Hypothalamus (tissue), 51 donors: ENCODE data around the gene FUT4.
"Not testable (repeated sequence)": the region's sequence is repeated elsewhere in the genome, so short reads cannot be mapped to it uniquely, and the experiment has no call there.

Experiments used
- DNase-seq, 51 donors: peaks; one replicate each; lab custom pipeline; 2025; lab: John Stamatoyannopoulos, UW

Gene FUT4

DNA sequence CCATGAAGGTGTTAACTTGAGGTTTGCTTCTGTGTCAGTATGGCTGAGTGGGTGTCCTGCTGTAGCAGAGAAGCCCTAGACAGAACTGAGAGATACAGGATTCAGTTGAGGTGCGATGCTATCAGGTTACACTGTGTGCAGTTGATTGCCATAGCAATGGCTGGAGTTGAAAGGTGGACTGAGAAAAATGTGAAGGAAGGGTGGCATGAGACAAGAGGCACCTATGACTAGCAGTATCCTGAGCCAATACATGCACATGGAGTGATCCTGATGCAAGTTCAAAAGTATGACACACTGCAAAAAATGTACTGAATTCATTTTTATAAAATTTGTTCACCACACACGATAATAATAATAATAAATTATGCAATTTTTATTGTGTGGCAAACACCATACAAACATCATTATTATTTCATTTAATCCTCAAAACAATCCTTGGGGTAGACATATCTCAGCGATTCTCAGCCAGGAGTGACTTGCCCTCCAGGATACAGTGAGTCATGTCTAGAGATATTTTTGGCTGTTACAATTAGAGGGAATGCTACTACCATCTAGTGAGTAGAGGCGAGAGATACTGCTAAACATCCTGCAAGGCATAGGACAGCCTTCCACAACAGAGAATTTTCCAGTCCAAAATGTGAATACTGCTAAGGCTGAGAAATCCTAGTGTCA is 19.6 kb downstream of the FUT4 start:
- no peak for DNase-seq

DNA sequence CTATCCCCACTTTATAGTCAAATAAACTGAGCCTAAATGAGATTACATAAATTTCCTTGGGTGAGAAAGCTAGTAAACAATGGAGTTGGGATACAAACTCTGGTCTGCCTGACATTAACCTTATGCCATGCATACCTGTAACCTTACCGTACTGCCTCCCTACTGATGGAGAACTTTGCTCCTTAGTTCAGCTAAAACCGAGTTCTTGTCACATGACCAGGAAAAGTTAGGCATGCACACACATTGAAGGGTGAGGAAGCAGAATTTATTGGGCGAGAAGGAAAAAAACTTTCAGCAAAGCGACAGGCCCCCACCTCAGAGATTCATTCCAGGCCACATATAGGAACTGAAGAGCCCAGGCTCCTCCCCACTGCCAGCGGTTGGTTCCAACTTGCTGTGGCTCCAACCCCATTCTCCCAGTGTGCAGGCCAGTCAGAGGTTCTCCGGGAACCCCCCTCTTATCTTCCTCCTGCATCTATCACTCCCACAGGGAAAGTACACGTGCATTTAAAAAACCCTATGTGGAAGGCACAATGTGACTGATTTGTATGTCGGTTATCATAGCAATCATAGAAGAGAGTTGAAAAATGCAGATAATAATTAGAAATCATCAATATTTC is 20.2 kb downstream of the FUT4 start:
- DNase-seq, result no peak

DNA sequence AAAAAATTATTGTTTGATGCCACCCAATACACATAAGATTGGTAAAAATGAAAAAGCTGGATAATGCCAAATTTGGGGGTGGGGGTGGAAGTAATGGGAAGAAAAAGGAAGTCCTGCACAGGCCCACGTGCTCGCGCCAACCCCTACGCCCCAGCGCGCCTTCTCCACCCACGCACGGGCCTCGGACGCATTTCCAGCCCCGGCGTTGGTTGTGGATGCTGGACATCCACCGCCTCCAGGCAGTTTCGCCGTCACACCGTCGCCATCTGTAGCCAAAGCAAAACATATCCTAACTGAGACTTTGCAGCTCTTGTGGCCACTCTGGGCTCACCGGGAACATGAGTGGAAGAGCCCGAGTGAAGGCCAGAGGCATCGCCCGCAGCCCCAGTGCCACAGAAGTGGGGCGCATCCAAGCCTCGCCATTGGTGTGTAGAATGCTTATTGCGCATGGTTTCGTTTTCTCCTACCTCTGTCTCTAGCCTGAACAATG is 23.5 kb downstream of the FUT4 start, which contains the start of gene PIWIL4:
Gene PIWIL4, plus strand, starts transcription at position 188 of the 490 bp plus-strand sequence. Its CDS starts 151 bp downstream, at position 339.
- DNase-seq, result no peak

DNA sequence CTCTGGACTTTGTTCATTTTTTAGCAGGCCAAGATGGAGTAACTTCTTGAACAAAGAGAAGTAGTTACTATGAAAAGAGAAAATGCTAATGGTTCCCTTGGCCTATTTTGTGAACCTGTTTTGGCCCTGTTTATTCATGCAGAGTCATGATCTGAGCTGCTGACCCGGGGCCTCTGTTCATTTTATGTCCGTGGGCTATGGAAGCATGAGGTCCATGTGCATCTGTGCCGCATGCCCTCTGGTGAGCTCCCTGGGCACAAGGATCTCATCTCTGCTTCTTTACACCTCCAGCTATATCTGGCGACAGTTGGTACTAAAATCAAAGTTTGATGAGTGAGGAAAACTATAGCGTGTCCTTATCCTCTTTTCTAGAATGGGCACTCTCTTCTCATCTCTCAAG is 24.5 kb downstream of the FUT4 start:
- no peak for DNase-seq

DNA sequence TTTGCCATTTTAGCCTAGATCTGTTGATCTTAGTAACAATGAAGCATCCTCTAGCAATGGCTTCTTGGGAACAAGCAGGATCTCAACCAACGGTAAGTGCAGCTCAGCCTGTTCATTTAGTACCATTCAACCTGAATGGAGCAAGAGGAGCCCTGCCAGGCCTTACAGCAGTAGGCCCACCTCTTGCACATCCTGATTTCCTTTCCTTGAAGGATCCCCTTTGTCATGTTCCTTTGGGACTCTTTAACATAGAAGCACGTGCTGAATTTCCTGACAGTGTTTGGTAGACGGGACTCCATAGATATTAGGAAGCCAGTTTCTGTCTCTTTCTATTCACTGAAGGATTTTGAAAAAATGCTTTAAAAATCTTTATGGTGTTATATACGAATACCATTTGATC is 25.0 kb downstream of the FUT4 start:
- DNase-seq, result no peak

DNA sequence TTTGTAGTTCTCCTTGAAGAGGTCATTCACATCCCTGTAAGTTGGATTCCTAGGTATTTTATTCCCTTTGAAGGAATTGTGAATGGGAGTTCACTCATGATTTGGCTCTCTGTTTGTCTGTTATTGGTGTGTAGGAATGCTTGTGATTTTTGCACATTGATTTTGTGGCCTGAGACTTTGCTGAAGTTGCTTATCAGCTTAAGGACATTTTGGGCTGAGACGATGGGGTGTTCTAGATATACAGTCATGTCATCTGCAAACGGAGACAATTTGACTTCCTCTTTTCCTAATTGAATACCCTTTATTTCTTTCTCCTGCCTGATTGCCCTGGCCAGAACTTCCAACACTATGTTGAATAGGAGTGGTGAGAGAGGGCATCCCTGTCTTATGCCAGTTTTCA is 29.3 kb downstream of the FUT4 start:
- not testable (repeated sequence) for DNase-seq

DNA sequence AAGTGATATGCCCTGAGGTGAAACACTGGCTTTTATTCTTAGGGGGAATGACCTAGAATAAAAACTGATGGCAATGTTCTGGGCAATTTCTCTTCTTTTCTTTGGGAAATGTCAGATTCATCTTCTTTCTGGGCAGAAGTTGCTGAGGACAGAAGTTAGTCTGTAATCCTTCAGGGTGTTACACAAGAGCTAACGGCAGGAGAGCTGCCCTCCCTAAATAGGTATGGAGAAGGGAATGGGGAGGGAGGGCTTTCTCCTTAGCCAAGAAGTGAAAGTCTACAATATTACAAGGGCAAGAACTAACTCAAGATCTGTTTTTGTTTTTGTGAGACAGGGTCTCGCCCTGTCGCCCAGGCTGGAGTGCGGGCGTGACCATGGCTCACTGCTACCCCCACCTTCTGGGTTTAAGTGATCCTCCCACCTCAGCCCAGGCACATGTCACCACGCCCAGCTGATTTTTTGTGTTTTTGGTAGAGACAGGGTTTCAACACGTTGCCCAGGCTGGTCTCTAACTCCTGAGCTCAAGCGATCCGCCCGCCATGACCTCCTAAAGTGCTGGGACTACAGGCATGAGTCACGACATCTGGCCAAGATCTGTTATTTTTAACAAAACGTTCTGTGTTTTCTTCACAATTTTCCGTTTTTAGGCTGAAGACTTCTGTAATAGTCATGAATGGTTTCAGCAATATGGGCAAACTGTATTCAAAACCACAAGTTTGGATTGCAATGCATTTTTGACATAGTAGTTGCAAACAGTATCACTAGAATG is 30.7 kb downstream of the FUT4 start:
- no peak for DNase-seq

DNA sequence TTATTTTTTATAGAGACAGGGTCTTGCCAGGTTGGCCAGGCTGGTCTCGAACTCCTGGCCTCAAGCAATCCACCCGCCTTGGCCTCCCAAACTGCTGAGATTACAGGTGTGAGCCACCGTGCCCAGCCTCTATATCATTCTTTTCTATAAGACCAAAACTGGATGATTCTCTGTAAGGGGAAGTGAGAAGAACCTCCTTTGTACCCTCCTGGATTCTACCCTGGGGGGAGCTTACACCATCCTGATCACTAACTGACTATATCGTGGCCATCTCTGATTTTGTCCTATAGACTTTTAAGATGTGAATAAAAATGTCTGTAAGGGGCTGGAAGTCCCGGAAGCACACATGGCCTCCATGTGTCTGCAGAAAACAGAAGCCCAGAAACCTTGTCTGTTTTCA is 32.6 kb downstream of the FUT4 start:
- no peak for DNase-seq

DNA sequence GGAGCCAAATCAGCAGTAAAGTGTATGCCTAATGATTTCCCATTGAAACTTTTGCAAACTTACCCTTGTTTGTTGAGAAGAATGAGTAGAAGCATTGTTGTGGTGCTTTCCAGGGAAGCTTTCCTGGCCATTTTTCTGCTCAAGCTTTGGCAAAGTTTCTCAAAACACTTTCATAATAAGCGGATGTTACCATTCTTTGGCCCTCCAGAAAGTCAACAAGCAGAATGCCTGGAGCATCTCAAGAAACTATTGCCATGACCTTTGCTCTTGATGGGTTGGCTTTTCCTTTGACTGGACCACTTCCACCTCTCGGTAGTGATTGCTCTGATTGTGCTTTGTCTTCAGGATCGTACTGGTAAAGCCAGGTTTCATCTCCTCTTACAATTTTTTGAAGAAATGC is 34.1 kb downstream of the FUT4 start:
- no peak for DNase-seq

DNA sequence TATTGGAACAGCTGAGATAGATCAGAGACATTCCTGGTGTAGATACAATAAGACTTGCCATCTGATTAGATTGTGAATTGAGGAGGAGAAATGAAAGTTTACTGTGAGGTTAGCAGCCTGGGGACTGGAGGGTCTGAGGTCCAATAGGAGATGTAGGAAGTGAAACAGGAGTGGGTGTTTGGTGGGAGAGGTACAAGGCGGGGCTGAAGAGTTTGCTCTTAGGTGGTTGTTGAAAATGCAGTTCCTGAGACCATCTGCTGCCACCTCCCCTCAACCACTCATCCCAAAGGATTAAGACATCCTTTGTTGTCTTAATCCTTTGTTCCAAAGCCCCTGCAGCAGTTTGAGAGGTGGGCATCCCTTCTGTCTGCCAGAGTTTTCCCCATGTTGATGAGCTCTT is 38.2 kb downstream of the FUT4 start:
- no peak for DNase-seq

DNA sequence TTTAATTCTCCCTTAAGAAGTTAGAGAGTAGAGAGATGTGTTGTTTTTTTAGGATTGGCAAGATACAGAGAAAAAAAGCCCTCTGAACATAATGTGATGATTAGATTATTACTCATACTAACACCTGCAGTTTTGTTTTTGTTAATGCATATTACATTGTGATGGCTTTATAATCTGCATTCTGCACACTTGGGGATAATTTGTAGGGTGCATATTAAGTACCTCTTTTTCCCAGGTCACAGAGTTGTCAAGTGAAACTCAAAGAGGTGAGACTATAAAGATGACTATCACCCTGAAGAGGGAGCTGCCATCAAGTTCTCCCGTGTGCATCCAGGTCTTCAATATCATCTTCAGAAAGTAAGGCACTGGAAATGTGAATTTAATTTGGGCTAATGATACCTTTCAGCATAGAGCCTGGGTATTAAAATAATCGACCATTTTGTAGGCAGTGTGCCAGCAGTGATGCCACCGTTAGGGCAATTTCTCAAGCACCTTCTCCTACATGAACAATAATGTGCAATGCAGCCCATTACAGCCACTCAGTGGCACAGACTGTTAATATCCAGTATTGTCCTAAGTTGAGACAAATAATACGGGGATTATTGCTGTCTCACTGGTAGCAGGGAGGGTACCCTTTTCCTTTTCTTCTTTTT is 39.6 kb downstream of the FUT4 start:
- DNase-seq, result peak in 1 of 51 donors; percentile 9

DNA sequence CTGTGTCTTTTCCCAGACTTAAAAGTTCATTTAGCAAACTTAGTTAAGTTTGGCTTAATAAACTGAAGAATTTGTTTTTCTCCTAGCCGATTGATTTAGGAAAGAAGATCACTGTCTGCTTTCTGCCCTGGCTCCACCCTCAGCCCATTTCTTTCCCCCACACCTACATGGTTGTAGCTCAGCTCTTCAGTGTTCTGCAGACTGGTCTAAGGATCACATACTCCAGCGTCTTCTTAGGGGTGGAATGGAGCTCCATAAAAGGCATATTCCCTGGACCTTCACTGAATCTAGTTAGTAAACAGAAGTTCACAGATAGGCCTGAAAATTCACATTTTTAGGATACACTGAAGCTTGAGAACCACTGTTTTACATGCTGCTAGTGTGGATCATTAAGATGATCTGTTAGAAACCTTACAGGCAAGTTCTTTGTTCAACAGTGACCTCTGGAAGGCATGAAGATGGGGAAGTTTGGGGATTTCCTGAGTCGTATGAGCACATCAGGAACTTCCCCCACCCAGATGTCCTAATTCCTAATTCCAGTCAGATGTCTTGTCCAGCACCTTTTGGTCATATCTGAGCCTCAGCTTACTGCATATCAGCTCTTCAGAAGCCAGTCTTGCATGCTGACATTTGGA is 40.3 kb downstream of the FUT4 start:
- no peak for DNase-seq

DNA sequence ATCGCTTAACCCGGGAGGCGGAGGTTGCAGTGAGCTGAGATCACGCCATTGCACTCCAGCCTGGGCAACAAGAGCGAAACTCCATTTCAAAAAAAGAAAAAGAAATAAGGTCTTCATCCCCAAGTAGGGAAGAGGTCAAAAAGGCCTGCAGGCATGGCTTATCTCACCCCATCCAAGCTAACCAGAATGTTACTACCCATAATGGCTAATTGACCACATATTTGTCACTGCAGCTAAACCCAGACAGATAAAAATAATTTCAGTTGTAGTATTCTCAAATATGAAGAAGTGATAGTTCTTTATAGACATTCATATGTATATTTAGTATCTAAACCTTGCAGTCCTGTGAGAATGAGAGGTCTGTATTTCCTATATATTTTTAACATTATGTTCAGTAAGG is 41.3 kb downstream of the FUT4 start:
- DNase-seq, result no peak

DNA sequence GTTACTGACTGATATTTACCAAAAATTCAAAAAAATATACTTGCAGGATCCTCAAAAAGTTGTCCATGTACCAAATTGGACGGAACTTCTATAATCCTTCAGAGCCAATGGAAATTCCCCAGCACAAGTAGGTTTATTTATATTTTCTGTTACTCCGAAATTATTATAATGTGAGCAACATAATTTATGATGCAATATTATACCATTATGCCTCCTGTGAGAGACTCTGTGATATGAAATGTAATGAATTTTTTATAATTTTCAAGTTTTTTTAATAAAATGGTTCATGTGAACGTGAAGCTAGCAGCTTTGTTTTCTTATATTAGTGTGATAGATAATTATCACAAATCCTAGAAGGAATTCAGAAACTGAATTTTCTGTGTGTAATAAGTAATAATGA is 41.7 kb downstream of the FUT4 start:
- DNase-seq, result no peak

DNA sequence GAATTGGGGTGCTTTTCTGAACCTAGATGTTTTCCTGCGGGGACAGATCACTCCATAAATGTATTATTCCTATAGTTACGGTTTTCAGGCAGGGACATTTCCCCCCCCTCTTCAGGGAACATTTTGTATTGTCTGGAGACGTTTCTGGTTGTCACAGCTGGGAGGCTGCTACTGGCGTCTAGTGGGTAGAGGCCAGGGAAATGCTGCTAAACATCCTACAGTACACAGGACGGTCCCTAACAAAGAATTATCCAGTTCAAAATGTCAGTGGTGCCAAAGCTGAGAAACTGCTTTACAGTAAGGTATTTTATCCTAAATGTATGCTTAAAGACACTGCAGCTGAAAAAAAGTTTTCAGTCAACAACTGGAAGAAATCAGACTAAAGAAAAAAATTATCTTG is 42.8 kb downstream of the FUT4 start:
- peak in 8 of 51 donors; percentile 1 to 38 (median 14) for DNase-seq

DNA sequence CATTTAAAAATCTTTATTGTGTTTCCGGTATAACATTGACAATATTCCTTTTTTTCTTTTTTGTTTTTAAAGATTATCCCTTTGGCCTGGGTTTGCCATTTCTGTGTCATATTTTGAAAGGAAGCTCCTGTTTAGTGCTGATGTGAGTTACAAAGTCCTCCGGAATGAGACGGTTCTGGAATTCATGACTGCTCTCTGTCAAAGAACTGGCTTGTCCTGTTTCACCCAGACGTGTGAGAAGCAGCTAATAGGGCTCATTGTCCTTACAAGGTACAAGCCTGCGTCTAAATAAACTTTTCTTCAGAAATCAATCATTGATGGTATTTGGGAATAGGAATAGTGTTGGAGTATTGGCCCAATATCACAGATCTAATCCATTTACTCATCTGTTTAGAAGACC is 43.3 kb downstream of the FUT4 start:
- DNase-seq, result no peak

DNA sequence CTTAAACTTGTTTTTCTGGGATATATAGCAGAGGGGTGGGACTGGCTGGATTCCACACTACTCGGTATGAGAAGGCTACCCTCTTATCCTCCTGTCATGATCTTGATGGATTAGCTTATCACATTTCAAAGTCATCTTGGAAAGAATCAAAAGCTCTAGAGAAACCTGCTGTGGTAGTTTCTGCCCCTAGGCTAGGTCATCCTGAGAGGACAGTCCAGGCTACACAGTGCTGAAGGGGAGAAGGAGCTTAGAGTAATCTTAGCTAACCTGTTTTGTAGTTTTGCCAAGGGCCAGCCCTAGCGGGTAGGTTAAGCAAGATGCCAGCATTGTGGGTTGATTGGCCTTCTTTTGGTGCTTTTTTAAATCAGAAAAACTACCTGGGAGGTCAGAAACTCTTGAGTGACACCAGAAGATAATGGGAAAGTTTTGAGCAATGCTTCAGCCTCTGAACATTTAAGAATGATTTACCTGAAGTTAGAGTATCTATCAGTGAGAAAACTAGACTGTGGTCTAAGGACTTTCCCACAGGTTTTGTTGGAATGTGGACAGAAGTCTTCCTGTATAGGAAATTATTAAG is 44.7 kb downstream of the FUT4 start:
- DNase-seq, result no peak

DNA sequence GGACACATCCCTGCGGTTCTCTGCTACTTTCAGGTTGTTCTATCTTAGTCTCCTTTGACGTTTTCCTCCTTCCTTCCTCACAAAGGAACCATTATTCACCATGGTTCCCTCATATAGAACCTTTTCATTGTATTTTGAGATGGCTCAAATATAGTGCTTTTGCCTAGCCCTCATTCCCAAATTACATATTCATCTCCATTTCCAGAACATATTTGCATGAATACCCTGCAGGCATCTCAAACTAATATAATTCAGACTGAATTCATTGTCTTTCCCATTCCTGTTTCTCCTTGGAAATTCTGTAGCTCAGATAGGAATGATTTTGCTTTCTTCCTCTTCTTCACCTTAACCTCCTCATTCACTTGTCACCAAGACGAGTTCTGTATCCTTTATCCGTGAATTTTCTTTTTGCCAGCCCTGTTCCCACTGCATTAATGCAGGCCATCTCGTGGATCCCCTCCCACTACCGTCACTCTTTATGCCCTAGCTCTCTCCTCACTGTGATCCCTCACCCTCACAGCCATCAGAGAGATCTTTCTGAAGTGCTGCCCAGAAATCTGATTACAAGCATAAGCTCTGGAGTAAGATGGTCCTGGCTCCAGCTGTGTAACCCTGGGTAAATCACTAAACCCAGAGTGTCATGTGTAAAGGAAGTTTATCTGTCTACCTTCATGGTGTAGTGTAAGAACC is 46.8 kb downstream of the FUT4 start:
- DNase-seq, result no peak

DNA sequence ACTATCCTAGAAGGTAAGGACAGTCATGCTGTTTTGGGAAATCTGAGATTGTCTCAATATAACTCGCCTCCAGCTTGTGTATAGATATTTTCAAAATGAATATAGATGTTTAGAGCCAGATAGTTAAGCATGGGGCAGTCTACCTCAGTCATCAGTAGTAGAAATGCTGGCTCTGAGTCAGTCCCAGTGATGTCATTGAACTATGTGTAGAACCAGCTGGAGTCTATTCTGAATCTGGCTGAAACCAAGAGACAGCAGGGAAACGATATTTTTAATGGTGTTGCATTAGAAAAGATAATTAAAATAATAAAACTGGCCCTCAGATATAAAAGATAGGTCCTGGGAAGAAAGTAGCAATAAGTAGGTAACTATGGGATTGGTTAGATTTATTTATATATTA is 49.3 kb downstream of the FUT4 start:
- no peak for DNase-seq

DNA sequence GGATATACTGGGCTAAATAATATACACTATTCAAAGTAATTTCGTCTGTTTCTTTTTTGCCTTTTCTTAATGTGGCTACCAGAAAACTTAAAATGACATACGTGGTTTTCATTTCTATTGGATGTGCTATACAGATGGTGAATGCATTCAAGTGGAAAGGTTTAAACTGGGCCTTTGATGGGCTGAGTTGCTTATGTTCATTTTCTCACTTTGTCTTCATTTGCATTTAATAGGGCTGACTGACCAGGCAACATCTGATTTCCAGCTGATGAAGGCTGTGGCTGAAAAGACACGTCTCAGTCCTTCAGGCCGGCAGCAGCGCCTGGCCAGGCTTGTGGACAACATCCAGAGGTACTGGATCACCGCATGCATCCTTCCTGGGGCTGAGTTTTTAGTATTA is 51.4 kb downstream of the FUT4 start:
- no peak for DNase-seq
